Measurements from ENCODE around the gene GALK1.
"Not testable (repeated sequence)": the region's sequence is repeated elsewhere in the genome, so short reads cannot be mapped to it uniquely, and the experiment has no call there.

DNA sequence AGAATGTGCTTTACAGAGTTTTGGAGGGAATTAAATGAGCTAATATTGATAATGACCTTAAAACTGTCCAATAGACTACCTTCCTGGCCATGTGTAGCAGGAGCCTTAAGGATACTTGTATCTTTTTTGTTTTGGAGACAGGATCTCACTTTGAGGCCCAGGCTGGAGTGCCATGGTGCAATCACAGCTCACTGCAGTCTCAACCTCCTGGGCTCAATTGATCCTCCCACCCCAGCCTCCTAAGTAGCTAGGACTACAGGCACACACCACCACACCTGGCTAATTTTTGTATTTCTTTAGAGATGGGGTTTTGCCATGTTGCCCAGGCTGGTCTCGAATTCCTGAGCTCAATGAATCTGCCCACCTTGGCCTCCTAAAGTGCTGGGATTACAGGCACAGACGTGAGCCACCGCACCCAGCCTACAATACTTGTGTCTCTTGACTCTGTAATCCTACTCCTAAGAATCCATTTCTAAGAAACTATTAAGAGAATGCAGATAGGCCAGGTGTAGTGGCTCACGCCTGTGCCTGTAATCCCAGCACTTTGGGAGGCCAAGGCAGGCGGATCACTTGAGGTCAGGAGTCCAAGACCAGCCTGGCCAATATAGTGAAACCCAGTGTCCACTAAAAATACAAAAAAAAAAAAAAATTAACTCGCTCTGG is 4.9 kb downstream of the GALK1 start:
- TF ChIP-seq, protein P1, sequence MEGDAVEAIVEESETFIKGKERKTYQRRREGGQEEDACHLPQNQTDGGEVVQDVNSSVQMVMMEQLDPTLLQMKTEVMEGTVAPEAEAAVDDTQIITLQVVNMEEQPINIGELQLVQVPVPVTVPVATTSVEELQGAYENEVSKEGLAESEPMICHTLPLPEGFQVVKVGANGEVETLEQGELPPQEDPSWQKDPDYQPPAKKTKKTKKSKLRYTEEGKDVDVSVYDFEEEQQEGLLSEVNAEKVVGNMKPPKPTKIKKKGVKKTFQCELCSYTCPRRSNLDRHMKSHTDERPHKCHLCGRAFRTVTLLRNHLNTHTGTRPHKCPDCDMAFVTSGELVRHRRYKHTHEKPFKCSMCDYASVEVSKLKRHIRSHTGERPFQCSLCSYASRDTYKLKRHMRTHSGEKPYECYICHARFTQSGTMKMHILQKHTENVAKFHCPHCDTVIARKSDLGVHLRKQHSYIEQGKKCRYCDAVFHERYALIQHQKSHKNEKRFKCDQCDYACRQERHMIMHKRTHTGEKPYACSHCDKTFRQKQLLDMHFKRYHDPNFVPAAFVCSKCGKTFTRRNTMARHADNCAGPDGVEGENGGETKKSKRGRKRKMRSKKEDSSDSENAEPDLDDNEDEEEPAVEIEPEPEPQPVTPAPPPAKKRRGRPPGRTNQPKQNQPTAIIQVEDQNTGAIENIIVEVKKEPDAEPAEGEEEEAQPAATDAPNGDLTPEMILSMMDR (IDR thresholded peaks at IDR 0.05): not testable (repeated sequence)
- not testable (repeated sequence) for TF ChIP-seq ZFX (IDR thresholded peaks at IDR 0.05; ENCODE audit: borderline replicate concordance)

All from 22Rv1 (cell line).